Heart left ventricle (tissue), 16 donors: Measurements from ENCODE around the gene UCKL1. TPM values are rescaled to one million over a fixed set of nuclear protein-coding genes. Genes with fewer than 3 reads are reported as not detected.
A peak's percentile ranks its signal among the peaks of the same experiment; 100 is the strongest.

Source experiments
- ATAC-seq, 4 donors: fragments of 200-7000 bp; cut with Tn5 transposase; one replicate each; pipeline ENCODE4 v1.9.1; 2020 to 2022; ENCODE audit warnings: moderate library complexity in 4 of 4, mild to moderate bottlenecking in 3 of 4, moderate number of reproducible peaks in 1 of 4
- DNase-seq, 5 donors: peaks; one replicate each; pipeline ENCODE4 v3.0.0-alpha.2; 2020
- H3K27ac ChIP-seq, 12 donors: fragments of 200-600 bp; sonication (generic) in 4 of 12; one replicate each; pipeline versions ENCODE4 v1.5.0 to v1.8.0; 2016 to 2022; ENCODE audit warnings: mild to moderate bottlenecking in 2 of 12
- H3K27me3 ChIP-seq, 9 donors: fragments of 200-600 bp; sonication (generic) in 2 of 9; one replicate each; pipeline versions ENCODE4 v1.5.1 to v1.8.0; 2016 to 2022; ENCODE audit warnings: mild to moderate bottlenecking in 3 of 9
- H3K36me3 ChIP-seq, 9 donors: fragments of 200-600 bp; sonication (generic) in 2 of 9; one replicate each; pipeline versions ENCODE4 v1.5.0 to v1.8.0; 2018 to 2022; ENCODE audit warnings: mild to moderate bottlenecking in 2 of 9
- H3K4me1 ChIP-seq, 12 donors: fragments of 200-600 bp; sonication (generic) in 4 of 12; one replicate each; pipeline versions ENCODE4 v1.5.0 to v1.8.0; 2016 to 2022; ENCODE audit warnings: mild to moderate bottlenecking in 3 of 12
- H3K4me3 ChIP-seq, 12 donors: fragments of 200-600 bp; sonication (generic) in 4 of 12; one replicate each; pipeline versions ENCODE4 v1.5.0 to v1.8.0; 2017 to 2022; ENCODE audit warnings: mild to moderate bottlenecking in 9 of 12, moderate library complexity in 4 of 12
- H3K9me3 ChIP-seq, 12 donors: fragments of 200-600 bp; sonication (generic) in 4 of 12; one replicate each; pipeline versions ENCODE4 v1.5.0 to v1.8.0; 2016 to 2022; ENCODE audit warnings: mild to moderate bottlenecking in 1 of 12
- CTCF ChIP-seq, 12 donors: fragments of 200-600 bp; sonication (generic) in 4 of 12; IDR thresholded peaks; one replicate each; pipeline versions ENCODE4 v1.5.0 to v1.8.0; 2018 to 2022; ENCODE audit warnings: antibody characterized with exemption in 12 of 12, mild to moderate bottlenecking in 5 of 12
- POLR2A ChIP-seq, 2 donors: fragments of 450-650 bp; IDR thresholded peaks; one replicate each; pipeline ENCODE4 v1.6.1; 2017; ENCODE audit warnings: antibody characterized with exemption in 2 of 2, mild to moderate bottlenecking in 2 of 2, moderate library complexity in 2 of 2
- WGBS, 4 donors: extraction: QIAGEN DNeasy Blood & Tissue Kit in 2 of 4; methylation state at CpG; one replicate each; pipeline versions ENCODE4 v1.1.5 to v1.1.7; 2013 to 2018; 5-methylcytosine and 5-hydroxymethylcytosine counted together
- intact Hi-C, 10 donors: fragments of 100-400 bp; cut with DNase I; formaldehyde crosslinking; loops; one replicate each; pipeline versions ENCODE4 v1.11.1 to v1.14.2; 2022
- polyA plus RNA-seq, 2 donors: library from polyadenylated mRNA; stranded (reverse); fragments of 200-250 nt; gene quantifications; one replicate each; pipeline ENCODE4 v1.2.3, GENCODE V29; 2013
- total RNA-seq, 9 donors: library from RNA; depleted of rRNA in 2 of 9; stranded (reverse); fragments of >200 nt in 2 of 9; fragmentation: NEBNext Ultra II Directional in 3 of 9; extraction: Animal tissue kit (Norgen Biotek cat#: 25700) in 3 of 9; gene quantifications; one replicate each; pipeline versions ENCODE4 v1.1.0 to v1.2.4, GENCODE V29; 2016 to 2023
- donor health status: ischemic (EF 13 %, LVEDD 7.1; RV severe dilation, severe dysfunction).
- donor health status: healthy with polysubstance abuse.
- donor health status: DM: no; HTN: yes; CAD: no.
- donor health status: DM: no; HTN: no; CAD: no.
- donor health status: ischemic (EF 25% LVEDD 6.9; RV normal size, moderate dysfunction).
- donor health status: ischemic (EF 25% LVEDD 5.7; RV mildly dilated, moderate dysfunction).
- donor health status: healthy.
- donor health status: DM: yes; HTN: yes; CAD: no.
- donor health status: ischemic (EF 35%, LVEDD 5.7; RV mildly dilated, moderate dysfunction).
- donor health status: nonischemic (EF 11% LVEDD 7.7; RV severe dilation, severe dysfunction).
- donor health status: DM: yes; HTN: yes; CAD: no.
- donor health status: PGD.
- donor health status: ischemic (EF 29% LVEDD 5.4; RV normal size, mild dysfunction).
- donor health status: nonischemic (EF 23%, LVEDD 6.1; RV moderate dilation, normal function).

UCKL1 gene
- total and polyA plus RNA-seq, 11 donors = 27.7 to 49.7 (median 37.5) TPM

GRCh38 chr20:63897978-63898561, 58.1 kb downstream of the UCKL1 start:
- peak overlapping the region in 2 of 12 donors; percentile 32 to 43 for H3K27ac ChIP-seq

GRCh38 chr20:63896264-63897105, 59.7 kb downstream of the UCKL1 start:
- H3K4me1 ChIP-seq = peaks cover 10 to 64% (median 46%) of the 10 kb centered on the region in 12 donors
- intact Hi-C loops = loop anchor here in 3 of 10 donors (5.0 to 10.0 kb wide), 2 partner anchors 76 to 168 kb away; partner anchors contain the start of gene TCEA2 (in 1 of the 3)

More at GRCh38 chr20:63897978-63898561, 58.1 kb downstream of the UCKL1 start:
- ATAC-seq (no peak), DNase-seq (no peak)
- WGBS, 4 donors = 80 to 92% (median 84%) methylated on average over 6 of the region's 6 CpGs
- TF ChIP-seq CTCF (IDR thresholded peaks at IDR 0.05) (no peak), POLR2A (IDR thresholded peaks at IDR 0.05) (no peak)
- intact Hi-C loops = loop anchor here in 3 of 10 donors (5.0 to 10.0 kb wide), 2 partner anchors 74 to 167 kb away; partner anchors contain the start of gene TCEA2 (in 1 of the 3)
- H3K27me3 ChIP-seq = no peaks in the 10 kb centered on the region
- no peaks in the 10 kb centered on the region for H3K9me3 ChIP-seq
- H3K4me3 ChIP-seq = no peak overlapping the region
- H3K36me3 ChIP-seq = peaks cover 0 to 22% (median 0%) of the 10 kb centered on the region in 9 donors
- H3K4me1 ChIP-seq = peaks cover 10 to 80% (median 48%) of the 10 kb centered on the region in 12 donors

GRCh38 chr20:63895952-63896263, 60.3 kb downstream of the UCKL1 start:
- H3K36me3 ChIP-seq = peaks cover 0 to 25% (median 4%) of the 10 kb centered on the region in 9 donors
- H3K9me3 ChIP-seq = no peaks in the 10 kb centered on the region
- peak overlapping the region; percentile 42 to 96 (median 80) for H3K27ac ChIP-seq
- no peak for TF ChIP-seq POLR2A (IDR thresholded peaks at IDR 0.05)
- TF ChIP-seq CTCF (IDR thresholded peaks at IDR 0.05) = no peak
- H3K27me3 ChIP-seq = no peaks in the 10 kb centered on the region
- ATAC-seq (no peak), DNase-seq (no peak)
- 1 to 3% (median 2%) methylated on average over 5 of the region's 5 CpGs for WGBS, 4 donors
- H3K4me1 ChIP-seq = peaks cover 10 to 58% (median 43%) of the 10 kb centered on the region in 12 donors
- peak overlapping the region; percentile 30 to 80 (median 68) for H3K4me3 ChIP-seq
- intact Hi-C loops = loop anchor here in 4 of 10 donors (1.0 to 10.0 kb wide), 4 partner anchors 31 to 169 kb away; partner anchors contain the start of genes TPD52L2 (in 2 of the 4) and TCEA2 (in 1 of the 4)

More at GRCh38 chr20:63896264-63897105, 59.7 kb downstream of the UCKL1 start:
- 14 to 18% (median 16%) methylated on average over 17 to 18 of the region's 18 CpGs for WGBS, 4 donors
- peak overlapping the region in 11 of 12 donors; percentile 47 to 80 (median 68) for H3K4me3 ChIP-seq
- DNase-seq (peak in 4 of 5 donors; percentile 46 to 75 (median 56)), ATAC-seq (peak in 3 of 4 donors; percentile 14)
- H3K9me3 ChIP-seq = no peaks in the 10 kb centered on the region
- TF ChIP-seq POLR2A (IDR thresholded peaks at IDR 0.05) (no peak), CTCF (IDR thresholded peaks at IDR 0.05) (no peak)
- H3K27ac ChIP-seq = peak overlapping the region; percentile 42 to 96 (median 80)
- H3K36me3 ChIP-seq = peaks cover 0 to 26% (median 3%) of the 10 kb centered on the region in 9 donors
- no peaks in the 10 kb centered on the region for H3K27me3 ChIP-seq
